ENCODE measurements around the gene LHX2.

The LHX2 gene

DNA sequence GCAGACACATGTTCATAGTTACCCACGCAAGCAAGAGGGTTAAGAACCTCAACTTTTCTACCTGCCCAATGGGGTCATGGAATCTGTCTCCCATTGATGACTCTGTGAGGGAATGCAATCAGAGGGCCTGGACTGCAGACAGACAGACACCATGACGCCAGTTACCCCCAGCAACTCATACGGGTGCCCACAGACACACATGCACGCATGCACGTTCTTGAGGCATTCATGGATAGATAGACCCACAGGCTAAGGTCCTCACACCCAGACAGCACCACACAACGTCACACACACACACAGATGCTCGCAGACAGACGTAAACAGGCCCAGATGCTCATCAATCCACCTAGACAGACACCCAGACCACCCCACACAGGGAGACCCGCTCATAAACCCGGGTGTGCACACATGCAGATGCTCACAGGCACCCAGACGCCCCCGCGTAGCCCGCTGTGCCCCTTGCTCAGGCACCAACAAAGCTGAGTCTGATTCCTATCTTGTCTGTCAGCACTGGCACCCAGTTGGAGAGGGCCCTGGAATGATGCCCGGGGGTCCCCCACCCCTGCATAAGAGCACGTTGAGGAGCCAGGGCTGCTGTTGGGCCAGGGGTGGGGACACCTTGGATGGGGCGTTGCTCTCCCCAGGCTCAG, 23.6 kb downstream of the LHX2 start:
- DNase-seq (ENCODE audit: low spot score): no peak

DNA sequence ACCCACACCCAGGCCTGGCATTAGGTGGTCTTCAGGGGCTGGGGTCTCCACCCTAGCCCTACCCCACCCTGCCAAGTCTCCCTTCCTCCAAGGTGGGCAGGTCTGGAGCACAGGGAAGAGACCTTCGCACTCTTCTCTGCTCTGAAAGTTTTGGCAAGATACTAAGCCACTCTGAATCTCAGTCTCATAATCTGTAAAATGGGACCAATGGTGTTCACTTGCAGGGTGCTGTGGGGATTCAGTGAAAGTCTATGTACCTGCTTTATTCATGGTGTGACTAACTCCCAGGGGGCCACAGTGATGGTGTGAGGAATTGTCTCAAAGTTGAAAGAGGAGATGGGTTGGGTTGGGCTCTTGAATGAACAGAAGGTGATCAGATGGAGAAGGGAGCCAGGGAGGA, 25.0 kb downstream of the LHX2 start:
- no peak for DNase-seq (ENCODE audit: low spot score)

DNA sequence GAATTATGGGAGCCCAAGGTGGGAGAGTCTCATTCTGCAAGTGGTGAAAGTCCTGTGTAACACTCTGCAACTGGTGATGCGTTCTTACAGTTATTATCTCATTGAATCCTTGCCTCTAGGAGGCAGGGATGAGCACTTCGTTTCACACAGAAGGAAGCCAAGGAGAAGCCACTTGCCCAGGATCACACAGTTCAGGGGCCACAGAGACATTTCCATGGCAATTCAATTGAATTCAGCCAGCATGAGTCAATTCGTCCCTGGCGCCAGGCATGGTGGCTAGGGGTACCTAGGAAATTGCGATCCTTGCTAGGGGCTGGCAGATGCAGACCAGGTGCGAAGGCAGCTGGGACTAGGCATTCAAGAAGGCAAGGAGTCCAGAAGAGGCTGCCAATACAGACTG, 26.2 kb downstream of the LHX2 start:
- DNase-seq (ENCODE audit: low spot score): no peak

DNA sequence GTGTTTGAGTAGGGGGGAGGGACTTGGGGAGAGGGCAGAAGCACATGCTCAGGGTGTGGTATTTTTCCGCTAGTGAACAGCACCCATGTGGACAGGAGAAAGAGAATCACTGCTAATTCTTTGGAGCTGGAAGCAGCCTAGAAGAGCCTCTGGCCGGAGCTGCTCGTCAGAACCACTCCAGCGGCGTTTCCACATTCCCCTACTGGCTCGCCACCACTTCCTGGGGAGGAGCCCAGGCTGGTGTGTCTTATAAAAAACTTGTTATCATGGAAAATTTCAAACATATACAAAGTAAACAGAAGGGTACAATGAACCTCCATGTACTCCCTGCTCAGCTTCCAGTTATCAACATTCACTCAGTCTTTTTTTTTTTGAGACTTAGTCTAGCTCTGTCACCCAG, 26.7 kb downstream of the LHX2 start:
- no peak for DNase-seq (ENCODE audit: low spot score)

DNA sequence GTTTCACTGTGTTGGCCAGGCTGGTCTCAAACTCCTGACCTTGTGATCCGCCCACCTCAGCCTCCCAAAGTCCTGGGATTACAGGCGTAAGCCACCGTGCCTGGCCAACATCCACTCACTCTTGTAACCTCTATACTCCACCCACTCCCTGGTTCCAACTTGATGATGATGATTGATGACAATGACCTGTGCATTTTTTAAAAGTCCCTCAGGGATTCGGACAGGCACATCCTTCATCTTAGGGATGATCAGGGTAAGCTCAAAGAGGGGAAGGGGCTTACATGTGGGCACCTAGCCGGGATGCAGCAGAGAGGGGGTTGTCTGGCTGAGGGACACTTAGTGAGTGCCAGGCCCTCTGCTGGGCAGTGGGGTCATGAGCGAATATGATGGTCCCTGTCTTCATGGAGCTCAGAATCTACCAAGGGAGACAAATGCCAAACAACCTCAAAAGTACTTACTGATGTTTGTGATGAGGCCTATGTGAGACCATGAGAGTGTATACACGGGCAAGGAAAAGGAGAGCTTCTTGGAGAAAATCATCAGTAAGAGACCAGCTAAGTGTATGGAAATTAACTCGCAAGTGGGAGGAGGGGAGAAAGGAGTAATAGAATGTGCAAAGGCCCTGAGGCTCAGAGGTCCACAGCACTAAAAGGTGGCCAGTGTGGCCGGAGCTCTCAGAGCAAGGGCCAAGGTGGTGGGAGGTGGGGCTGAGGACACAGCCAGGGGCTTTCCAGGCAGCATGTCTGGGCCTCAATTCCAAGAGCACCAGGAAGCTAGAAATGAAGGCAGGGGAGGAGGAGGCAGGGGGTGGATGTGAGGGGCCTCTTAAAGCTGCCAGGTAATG, 27.4 kb downstream of the LHX2 start:
- no peak for DNase-seq (ENCODE audit: low spot score)

DNA sequence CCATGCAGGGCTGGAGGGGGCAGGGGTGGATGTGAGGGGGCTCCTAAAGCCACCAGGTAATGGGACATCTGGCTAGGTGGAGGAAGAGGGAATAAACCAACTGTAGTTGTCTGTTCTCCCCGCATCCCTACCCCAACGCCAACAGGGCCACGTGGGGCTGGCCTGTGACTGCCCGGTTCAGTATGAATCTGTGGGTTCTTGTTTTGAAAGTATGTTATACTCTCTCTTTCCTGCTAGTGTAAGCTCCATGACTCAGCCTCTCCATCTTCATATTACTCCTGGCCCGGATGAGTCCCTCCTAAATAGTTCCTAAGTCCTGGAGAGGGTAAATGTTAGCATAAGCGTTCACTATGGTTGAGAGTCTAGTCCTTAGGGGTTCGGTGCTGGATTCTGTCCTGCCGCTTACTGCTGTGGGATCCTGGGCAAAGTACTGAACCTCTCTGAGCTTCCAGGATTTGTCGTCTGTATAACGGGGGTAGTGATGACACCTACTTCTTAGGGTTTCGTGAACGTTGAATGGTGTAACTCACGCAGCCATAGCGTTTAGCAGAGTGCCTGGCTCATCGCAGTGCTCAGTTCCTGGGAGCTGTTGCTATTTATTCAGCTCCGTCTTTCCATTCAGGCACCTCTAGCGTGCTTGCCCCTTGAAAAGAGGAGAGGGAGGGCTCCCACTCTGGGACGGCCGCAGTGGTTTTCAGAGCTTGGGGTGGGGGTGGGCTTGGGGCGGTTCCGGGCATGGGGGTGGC, 28.8 kb downstream of the LHX2 start:
- DNase-seq (ENCODE audit: low spot score): no peak

DNA sequence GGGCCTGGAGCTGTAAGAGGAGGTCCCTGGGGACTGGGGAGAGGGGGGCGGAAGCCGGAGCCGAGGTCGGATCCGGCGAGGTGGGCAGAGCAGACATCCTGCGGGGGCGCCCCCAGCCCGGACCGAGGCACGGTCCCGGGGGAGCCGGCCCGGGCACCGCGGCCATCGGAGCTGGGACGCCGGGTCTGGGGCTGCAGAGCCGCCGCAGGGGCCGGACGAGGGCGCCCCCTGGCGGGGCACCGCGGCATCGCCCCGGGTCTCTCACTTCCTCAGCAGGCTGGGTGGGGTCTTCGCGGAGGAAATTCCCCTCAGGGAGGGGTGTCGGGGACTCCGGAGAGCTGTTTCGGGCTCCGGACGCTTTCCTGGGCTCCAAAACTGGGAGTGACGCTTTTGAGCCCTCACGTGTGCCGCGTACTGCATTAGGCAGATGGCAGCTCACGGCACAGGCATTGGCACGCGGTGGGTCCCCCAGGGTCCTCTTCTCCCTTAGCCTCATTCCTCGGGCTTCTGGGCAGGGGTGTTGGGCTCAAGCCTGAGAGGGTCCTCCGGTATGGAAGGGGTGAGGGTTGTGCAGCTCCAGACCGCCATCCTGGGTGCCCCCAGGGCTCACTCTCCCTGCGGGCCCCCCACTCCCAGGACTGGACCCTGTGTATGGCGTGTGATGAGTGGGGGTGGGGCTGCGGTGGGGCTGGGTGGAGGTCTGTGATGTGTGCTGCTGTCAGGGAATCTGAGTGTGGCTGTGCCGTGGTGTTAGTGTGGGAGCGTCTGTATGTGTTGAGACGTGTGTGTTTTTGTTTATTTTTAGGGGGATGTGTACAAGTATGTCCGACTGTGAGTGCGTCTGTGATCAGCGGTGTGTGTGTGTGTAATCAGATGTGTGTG, 29.6 kb downstream of the LHX2 start:
- DNase-seq (ENCODE audit: low spot score): peak; percentile 94

DNA sequence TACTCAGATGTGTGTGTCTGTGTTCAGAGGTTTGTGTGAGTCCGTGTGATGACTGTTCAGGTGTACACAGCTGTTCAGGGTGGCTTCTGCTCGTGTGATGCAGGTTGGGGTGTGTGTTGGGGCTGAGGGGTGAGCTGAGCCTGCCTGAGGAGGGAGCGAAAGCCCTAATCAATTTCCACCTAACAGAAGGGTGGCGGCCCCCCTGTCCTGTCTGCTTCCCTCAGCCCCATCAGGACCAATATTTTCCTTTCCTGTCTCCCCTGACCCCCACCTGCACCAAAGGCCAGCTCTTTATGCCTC, 30.2 kb downstream of the LHX2 start:
- DNase-seq (ENCODE audit: low spot score): no peak

DNA sequence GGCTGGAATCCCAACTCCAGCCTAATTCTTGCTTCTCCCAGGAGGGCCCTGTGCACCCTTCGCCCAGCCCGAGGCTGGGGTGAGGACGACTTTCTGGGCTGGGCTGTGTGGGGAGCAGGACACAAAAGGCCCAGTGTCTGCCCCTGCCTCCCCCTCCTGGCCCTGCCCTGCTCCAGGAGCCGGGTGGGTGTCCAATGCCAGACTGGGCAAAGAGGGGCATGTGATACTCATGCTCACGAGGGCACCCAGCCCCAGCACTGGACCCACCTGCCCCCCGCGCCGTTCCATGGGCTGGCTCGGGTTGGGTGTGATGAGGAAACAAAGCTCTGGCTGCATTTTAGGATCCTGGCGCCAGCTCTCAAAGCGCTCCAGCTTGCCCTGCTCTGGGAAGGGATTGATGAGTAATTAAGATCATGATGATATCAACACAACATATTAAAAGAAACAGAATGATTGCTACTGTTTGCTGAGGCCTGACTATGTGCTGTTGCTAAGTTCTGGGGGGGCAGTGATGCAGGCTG, 30.7 kb downstream of the LHX2 start:
- no peak for DNase-seq (ENCODE audit: low spot score)

DNA sequence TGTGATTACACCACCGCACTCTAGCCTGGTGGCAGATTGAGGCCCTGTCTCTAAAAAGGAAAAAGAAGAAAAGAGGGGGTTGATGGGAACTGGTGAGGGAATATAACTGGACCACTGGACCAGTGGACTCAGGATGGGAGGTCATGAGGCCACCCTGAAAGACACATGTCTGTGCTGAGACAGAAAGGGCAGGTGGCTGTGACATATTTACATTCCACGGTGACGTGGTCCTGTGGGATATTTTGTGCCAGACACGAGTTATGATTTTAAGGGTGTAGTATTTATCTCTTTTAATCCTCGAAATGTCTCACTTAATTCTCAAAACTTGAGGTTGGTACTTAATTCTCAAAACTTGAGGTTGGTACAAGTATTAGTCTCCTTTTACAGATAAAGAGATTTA, 32.9 kb downstream of the LHX2 start:
- DNase-seq (ENCODE audit: low spot score): no peak

DNA sequence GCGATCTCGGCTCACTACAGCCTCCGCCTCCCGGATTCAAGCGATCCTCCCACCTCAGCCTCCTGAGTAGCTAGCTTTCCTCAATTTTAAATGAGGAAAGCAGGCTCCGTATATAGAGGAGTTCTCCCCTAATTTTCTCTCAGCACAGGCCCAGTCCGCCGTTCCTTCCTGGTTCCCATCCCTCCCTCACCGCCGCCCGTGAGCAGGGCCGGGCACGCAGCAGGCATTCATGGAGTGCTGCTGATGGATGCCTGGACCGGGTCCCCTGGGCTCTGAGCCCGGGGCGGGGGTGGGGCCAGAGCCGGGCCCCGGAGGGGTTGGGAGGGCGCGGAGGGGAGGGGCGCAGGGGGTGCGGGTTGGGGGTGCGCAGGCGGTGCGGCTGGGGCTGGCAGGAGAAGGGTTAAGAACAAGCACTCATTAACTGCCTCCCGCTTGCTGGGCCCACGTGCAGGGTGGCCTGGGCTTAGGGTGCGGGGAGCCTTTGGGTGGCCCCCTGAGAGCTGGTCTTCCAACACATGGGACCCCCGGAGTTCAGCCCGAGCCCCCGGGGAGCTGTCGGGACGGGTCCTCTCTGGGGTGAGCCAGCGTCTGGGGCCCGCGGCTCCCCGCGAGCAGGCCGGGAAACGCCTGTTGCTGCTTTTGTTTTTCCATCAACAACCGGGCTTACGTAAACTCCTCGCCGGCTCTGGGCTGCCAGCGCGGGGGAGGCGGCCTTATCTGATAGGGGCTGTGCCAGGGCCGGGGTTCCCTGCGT, 33.7 kb downstream of the LHX2 start:
- no peak for DNase-seq (ENCODE audit: low spot score)

DNA sequence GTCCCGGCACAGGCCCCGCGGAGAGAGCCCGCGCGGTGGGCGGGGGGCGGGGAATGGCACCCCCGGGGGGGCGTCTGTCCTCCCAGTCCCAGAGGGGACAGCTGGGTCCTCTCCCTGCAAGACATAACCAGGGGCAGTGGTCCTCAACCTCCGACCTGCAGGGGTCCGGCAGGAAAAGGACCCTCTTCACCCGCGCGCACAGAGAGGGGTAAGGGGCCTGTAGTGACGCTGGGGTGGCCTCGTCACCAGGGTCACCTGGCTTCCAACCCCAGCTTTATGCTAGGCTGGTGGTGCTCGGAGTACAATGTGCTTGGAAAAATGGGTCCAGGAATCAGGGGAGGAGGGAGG, 34.2 kb downstream of the LHX2 start:
- DNase-seq (ENCODE audit: low spot score): no peak

DNA sequence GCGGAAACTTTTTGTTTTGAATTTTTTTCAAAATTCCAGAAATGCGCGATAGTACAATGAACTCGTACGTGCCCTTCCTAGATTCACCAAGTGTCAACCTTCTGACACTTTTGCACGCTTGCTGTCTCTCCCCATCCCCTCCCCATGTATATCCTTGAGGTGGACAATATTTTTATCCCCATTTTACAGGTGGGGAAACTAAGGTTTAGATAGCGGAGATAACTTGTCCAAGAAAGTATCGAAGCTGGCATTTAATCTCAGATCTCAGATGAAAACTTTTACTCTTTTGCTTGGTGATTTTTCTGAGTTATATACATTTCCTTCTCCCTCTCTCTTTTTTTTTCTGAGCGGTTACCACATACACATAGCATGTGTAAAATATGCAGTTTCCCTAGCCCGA, 34.6 kb downstream of the LHX2 start:
- DNase-seq (ENCODE audit: low spot score): no peak

DNA sequence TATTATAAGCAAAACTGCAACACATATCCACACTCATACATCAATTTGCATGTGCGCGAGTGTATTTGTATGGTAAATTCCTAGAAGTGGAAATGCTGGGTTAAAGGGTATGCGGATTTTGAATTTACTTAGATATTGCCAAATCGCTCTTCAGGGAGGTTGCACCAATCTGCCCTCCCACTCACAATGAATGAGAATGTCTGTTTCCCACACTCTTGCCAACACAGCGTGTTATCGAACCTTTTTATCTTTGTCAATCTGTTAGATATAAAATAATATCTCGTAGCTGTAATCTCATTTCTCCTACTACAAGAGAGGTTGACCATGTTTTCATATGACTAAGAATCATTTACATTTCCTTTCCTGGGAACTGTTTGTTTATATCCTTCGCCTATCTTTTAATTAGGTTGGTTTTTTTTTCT, 35.7 kb downstream of the LHX2 start:
- no peak for DNase-seq (ENCODE audit: low spot score)

DNA sequence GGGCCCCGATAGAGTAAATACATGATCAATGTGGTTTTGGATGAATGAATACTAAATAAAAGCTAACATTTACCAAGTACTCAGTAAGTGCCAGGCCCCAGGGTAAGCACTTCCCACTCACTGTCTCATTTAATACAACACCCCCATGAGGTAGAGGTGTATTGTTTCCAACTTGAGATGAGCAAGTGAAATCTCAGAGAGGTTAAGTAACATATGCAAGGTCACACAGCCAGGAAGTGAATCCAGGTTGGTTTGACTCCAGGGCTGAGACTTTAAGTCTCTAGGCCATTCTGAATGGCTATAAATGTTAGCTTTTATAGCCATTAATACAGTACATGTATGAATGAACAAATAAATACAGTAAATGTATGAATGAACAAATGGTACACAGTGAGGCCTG, 39.4 kb downstream of the LHX2 start:
- DNase-seq (ENCODE audit: low spot score): no peak

DNA sequence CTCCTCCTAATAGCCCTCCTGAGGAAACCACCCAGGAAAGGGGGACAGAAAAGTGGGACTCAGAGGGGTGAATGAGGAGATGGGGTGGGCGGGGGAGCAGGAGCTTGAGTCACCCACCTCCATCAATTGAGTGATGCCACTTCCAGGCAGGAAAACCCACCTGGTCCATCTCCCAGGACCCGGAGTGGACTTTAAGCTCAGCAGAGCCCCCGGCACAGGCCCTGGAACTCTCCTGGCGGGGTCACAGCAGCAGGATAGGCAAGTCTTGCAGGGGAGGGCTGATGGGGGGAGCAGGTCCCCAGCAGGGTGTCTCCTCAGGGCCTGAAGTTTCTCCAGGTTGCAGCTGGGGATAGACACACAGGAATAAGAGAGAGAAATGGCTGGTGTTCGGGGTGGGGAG, 40.8 kb downstream of the LHX2 start:
- no peak for DNase-seq (ENCODE audit: low spot score)

DNA sequence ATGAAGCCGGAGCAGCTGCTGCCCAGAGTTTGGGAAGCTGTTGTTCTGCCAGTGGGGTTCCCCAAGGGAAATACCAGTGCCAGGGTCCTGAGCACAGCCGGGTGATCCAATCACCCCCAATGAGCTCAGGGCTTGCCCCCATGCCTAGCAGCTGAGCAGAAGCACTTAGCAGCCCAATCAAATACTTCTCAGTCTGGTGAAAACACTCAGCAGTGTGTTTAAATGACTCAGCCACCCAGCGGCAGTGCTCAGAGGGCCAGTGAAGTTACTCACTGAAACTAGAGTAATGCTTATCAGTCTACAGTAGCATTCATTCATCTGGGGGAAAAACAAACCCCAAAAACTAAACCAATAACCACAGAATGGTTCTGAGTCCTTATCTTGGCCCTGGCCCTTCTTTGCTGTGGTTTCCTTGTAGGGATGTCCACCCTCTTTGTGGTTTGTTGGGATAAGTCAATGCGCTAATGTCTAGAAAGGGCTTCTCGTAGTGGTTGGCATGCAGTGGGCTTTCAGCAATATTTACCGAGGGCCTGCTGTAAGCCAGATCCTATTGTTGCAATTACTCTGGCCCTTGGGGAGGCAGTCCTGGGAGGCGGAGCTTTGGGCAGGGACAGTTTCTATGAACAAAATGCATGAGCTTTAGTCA, 43.1 kb downstream of the LHX2 start:
- no peak for DNase-seq (ENCODE audit: low spot score)

DNA sequence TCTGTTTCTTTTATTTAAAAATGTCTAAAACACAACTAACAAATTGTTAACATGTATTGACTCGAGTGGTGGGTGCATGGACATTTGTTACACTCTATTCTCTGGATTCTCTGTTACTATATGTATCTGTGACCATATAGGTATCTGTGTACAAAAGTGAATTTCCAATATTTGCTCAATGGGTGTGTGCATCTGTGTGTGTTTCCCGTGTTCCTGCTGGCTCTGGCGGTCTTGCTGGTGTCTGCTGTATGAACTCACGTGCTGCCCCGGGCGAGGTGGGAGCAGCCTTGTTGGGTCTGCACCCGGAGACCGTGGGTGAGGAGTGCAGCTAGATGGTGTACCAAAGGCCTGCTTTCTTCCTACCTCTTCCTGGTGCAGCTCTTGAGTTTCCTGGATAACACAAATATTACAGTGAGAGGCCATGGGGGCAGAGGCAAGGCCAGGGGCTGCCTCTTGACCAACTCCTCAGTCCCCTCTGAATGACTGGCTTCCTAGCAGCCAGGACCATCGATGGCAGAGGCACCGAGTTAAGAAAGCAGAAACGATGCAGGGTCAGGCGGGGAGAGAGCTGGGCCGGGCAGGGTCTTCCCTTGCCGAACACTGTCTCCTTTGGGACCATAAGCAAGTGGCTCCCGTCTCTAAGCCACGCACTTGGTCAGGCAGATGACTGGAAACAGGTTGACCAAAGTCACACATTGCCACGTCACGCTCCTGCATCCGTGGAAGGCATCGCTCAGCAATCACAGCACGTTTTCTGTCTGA, 49.5 kb downstream of the LHX2 start:
- no peak for DNase-seq (ENCODE audit: low spot score)

DNA sequence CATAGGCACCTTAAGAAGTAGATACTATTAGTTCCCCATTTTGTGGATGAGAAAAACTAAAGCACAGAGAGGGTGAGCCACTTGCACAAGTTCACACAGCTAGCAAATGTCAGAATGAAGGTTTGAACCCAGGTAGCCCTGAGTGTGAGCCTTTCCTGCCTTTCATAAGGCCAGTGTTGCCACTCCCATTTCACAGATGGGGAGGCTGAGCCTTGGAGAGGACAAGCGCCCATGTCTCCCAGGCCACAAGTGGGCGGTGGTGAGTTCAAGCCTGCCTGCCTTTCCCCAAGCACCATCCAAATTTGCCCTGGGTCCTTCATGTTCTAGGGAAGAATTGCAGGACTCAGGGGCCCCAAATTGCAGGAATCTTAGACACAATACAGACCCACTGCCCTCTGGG, 50.6 kb downstream of the LHX2 start:
- DNase-seq (ENCODE audit: low spot score): no peak
